ENCODE results near the gene SNHG17. TPM values are rescaled to one million over a fixed set of nuclear protein-coding genes. Genes with fewer than 3 reads are reported as not detected.

Gene SNHG17
- total and polyA plus RNA-seq, 9 of the 15 experiments (the other 6 are each of a cell fraction or from before 2014, with no cell fraction given), result 29.8 to 106 (median 57.7) TPM

GRCh38 chr20:38454556-38455473, 19.7 kb upstream of the SNHG17 start (continued):
- TF ChIP-seq ATF3 (IDR thresholded peaks at IDR 0.05) (peak; percentile 72; the same call in 1 of the 2 replicates), ATF3 (CRISPR knock-in tag; conservative IDR thresholded peaks at IDR 0.05) (no peak), GMEB1 (CRISPR knock-in tag; IDR thresholded peaks at IDR 0.05) (no peak), ARID1B (IDR thresholded peaks at IDR 0.05) (peak; percentile 72), CTCFL (IDR thresholded peaks at IDR 0.05; ENCODE audit: borderline replicate concordance, insufficient read depth, low read depth, low read length, poor library complexity, severe bottlenecking) (no peak), USF1 (CRISPR knock-in tag; IDR thresholded peaks at IDR 0.05) (no peak), CTBP1 (IDR thresholded peaks at IDR 0.05; ENCODE audit: borderline replicate concordance) (peak; percentile 16; the same call in 1 of the 2 replicates), ZSCAN29 (IDR thresholded peaks at IDR 0.05) (no peak), CBFA2T3 (IDR thresholded peaks at IDR 0.05) (peak; percentile 51; the same call in 1 of the 2 replicates), JUN (IDR thresholded peaks at IDR 0.05; ENCODE audit: borderline replicate concordance, low read depth, low read length) (peak; percentile 49; the same call in 1 of the 2 replicates), JUN (CRISPR knock-in tag; IDR thresholded peaks at IDR 0.05; ENCODE audit: borderline replicate concordance) (no peak), PREB (CRISPR knock-in tag; IDR thresholded peaks at IDR 0.05) (no peak), CEBPZ (IDR thresholded peaks at IDR 0.05; ENCODE audit: borderline replicate concordance, low read depth, low read length) (no peak), JUND (IDR thresholded peaks at IDR 0.05; ENCODE audit: borderline replicate concordance, low read depth, low read length) (peak; percentile 88), JUND (tag; IDR thresholded peaks at IDR 0.05; ENCODE audit: borderline replicate concordance, low read depth, low read length) (peak; percentile 56; the same call in 1 of the 3 replicates), TAF7 (tag; IDR thresholded peaks at IDR 0.05) (no peak)

Measured in K562 (cell line).